Liver (tissue), 9 donors: ENCODE measurements around the gene ATP6V0E2. TPM values are rescaled to one million over a fixed set of nuclear protein-coding genes. Genes with fewer than 3 reads are reported as not detected.

Experiments
- DNase-seq: peaks from one replicate; pipeline ENCODE4 v3.0.0-alpha.2; 2017; ENCODE audit warnings: low spot score
- H3K27ac ChIP-seq, 2 donors: one replicate each; pipeline ENCODE4 v1.7.0; 2013; ENCODE audit warnings: inconsistent platforms in 2 of 2, low read length in 2 of 2, control low read depth in 1 of 2, low read depth in 1 of 2, mild to moderate bottlenecking in 1 of 2
- H3K27me3 ChIP-seq, 4 donors: one replicate each; pipeline versions ENCODE4 v1.6.1 to v1.7.0; 2013; ENCODE audit warnings: low read length in 3 of 4, inconsistent platforms in 1 of 4, mild to moderate bottlenecking in 1 of 4, moderate library complexity in 1 of 4; ENCODE audit not compliant: control insufficient read depth in 4 of 4, insufficient read depth in 4 of 4
- H3K36me3 ChIP-seq, 4 donors: one replicate each; pipeline versions ENCODE4 v1.6.1 to v1.7.0; 2013; ENCODE audit warnings: low read length in 3 of 4, mild to moderate bottlenecking in 3 of 4, low read depth in 1 of 4, moderate library complexity in 1 of 4; ENCODE audit not compliant: control insufficient read depth in 4 of 4, insufficient read depth in 3 of 4
- H3K4me1 ChIP-seq, 4 donors: one replicate each; pipeline versions ENCODE4 v1.6.1 to v1.7.0; 2013; ENCODE audit warnings: low read length in 3 of 4, mild to moderate bottlenecking in 3 of 4, moderate library complexity in 1 of 4; ENCODE audit not compliant: control insufficient read depth in 4 of 4, insufficient read depth in 4 of 4
- H3K4me3 ChIP-seq, 3 donors: one replicate each; pipeline versions ENCODE4 v1.6.1 to v1.7.0; 2013; ENCODE audit warnings: low read length in 3 of 3, control low read depth in 1 of 3, low read depth in 1 of 3, mild to moderate bottlenecking in 1 of 3
- H3K9ac ChIP-seq, 2 donors: one replicate each; pipeline ENCODE4 v1.7.0; 2013; ENCODE audit warnings: low read length in 2 of 2, mild to moderate bottlenecking in 2 of 2, moderate library complexity in 2 of 2, control low read depth in 1 of 2, low read depth in 1 of 2
- H3K9me3 ChIP-seq, 4 donors: one replicate each; pipeline versions ENCODE4 v1.6.1 to v1.7.0; 2013; ENCODE audit warnings: low read length in 3 of 4; ENCODE audit not compliant: control insufficient read depth in 4 of 4
- ATF3 ChIP-seq: IDR thresholded peaks from 2 replicates; pipeline ENCODE4 v1.6.1; 2016; ENCODE audit warnings: antibody characterized with exemption
- EGR1 ChIP-seq, 2 donors: IDR thresholded peaks; 2 replicates each; pipeline ENCODE4 v1.6.1; 2016 to 2018; ENCODE audit warnings: antibody characterized with exemption in 2 of 2, low read depth in 2 of 2
- FOXA2 ChIP-seq: IDR thresholded peaks from 2 replicates; pipeline ENCODE4 v1.6.1; 2016; ENCODE audit warnings: antibody characterized with exemption
- GABPA ChIP-seq, 2 donors: IDR thresholded peaks in 1 of 2; conservative IDR thresholded peaks in 1 of 2; 2 replicates each; pipeline ENCODE4 v1.6.1; 2016; ENCODE audit warnings: antibody characterized with exemption in 2 of 2, mild to moderate bottlenecking in 1 of 2, moderate library complexity in 1 of 2
- HNF4A ChIP-seq, 2 donors: conservative IDR thresholded peaks; 2 replicates each; pipeline ENCODE4 v1.6.1; 2016; ENCODE audit warnings: antibody characterized with exemption in 2 of 2, mild to moderate bottlenecking in 2 of 2
- HNF4G ChIP-seq: IDR thresholded peaks from 2 replicates; pipeline ENCODE4 v1.6.1; 2016; ENCODE audit warnings: antibody characterized with exemption
- JUND ChIP-seq, 2 donors: IDR thresholded peaks; 2 replicates each; pipeline ENCODE4 v1.6.1; 2016; ENCODE audit warnings: antibody characterized with exemption in 2 of 2
- MAX ChIP-seq: IDR thresholded peaks from 2 replicates; pipeline ENCODE4 v1.6.1; 2016; ENCODE audit warnings: antibody characterized with exemption
- NR2F2 ChIP-seq: IDR thresholded peaks from 2 replicates; pipeline ENCODE4 v1.6.1; 2016; ENCODE audit warnings: antibody characterized with exemption
- RAD21 ChIP-seq, 2 donors: IDR thresholded peaks; 2 replicates each; pipeline ENCODE4 v1.6.1; 2016; ENCODE audit warnings: antibody characterized with exemption in 2 of 2, mild to moderate bottlenecking in 2 of 2
- REST ChIP-seq: IDR thresholded peaks from 2 replicates; pipeline ENCODE4 v1.6.1; 2016; ENCODE audit warnings: antibody characterized with exemption, mild to moderate bottlenecking
- RXRA ChIP-seq, 2 donors: IDR thresholded peaks; 2 replicates each; pipeline ENCODE4 v1.6.1; 2017 to 2018; ENCODE audit warnings: antibody characterized with exemption in 2 of 2, mild to moderate bottlenecking in 1 of 2
- SP1 ChIP-seq: IDR thresholded peaks from 2 replicates; pipeline ENCODE4 v1.6.1; 2018; ENCODE audit warnings: antibody characterized with exemption, mild to moderate bottlenecking
- TAF1 ChIP-seq: conservative IDR thresholded peaks from 2 replicates; pipeline ENCODE4 v1.6.1; 2016; ENCODE audit warnings: antibody characterized with exemption, mild to moderate bottlenecking
- YY1 ChIP-seq: IDR thresholded peaks from 2 replicates; pipeline ENCODE4 v1.6.1; 2016; ENCODE audit warnings: antibody characterized with exemption, mild to moderate bottlenecking
- WGBS: extraction: QIAGEN DNeasy Blood & Tissue Kit; methylation state at CpG from one replicate; pipeline ENCODE4 v1.1.7; 2013; 5-methylcytosine and 5-hydroxymethylcytosine counted together
- polyA plus RNA-seq, 2 donors: library from polyadenylated mRNA; stranded (reverse) in 1 of 2; unstranded in 1 of 2; fragments of 200-250 nt in 1 of 2; fragments of >200 nt in 1 of 2; fragmentation: Nextera tagmentation in 1 of 2; extraction: Ambion mirVana in 1 of 2; gene quantifications; one replicate each; pipeline versions ENCODE4 v1.2.1 to v1.2.3, GENCODE V29; 2013 to 2015
- total RNA-seq, 2 donors: library from RNA; depleted of rRNA; stranded (reverse); fragments of >200 nt; gene quantifications; one replicate each; pipeline ENCODE4 v1.2.3, GENCODE V29; 2014
- donor health status: healthy.
- donor health status: healthy.
- donor health status: healthy.
- donor health status: healthy.
- donor health status: healthy.

Gene ATP6V0E2
- total and polyA plus RNA-seq, 4 donors = 9.8 to 77.1 (median 47.5) TPM

GRCh38 chr7:149862156-149862555 is 11.6 kb upstream of the ATP6V0E2 start:
- 95% methylated on average over 18 of the region's 18 CpGs for WGBS

GRCh38 chr7:149863500-149863899 is 10.3 kb upstream of the ATP6V0E2 start:
- no peak for DNase-seq
- Histone ChIP-seq H3K36me3 (peaks cover 3 to 34% (median 6%) of the 10 kb centered on the region in 4 donors), H3K9me3 (no peaks in the 10 kb centered on the region), H3K4me1 (no peaks in the 10 kb centered on the region), H3K9ac (no peak overlapping the region), H3K4me3 (no peak overlapping the region), H3K27ac (no peak overlapping the region), H3K27me3 (no peaks in the 10 kb centered on the region)
- 95% methylated on average over 4 of the region's 4 CpGs for WGBS
- TF ChIP-seq MAX (no peak), JUND (IDR thresholded peaks at IDR 0.05) (no peak), ATF3 (no peak), GABPA (IDR thresholded peaks at IDR 0.05 in 1 of 2, conservative IDR thresholded peaks at IDR 0.05 in 1 of 2) (no peak), SP1 (no peak), REST (no peak), EGR1 (IDR thresholded peaks at IDR 0.05; ENCODE audit: low read depth in 2 of 2) (no peak), HNF4G (no peak), YY1 (no peak), TAF1 (no peak), HNF4A (conservative IDR thresholded peaks at IDR 0.05) (no peak), FOXA2 (no peak), RXRA (IDR thresholded peaks at IDR 0.05) (no peak), NR2F2 (no peak), RAD21 (IDR thresholded peaks at IDR 0.05) (no peak)

More at GRCh38 chr7:149862156-149862555, 11.6 kb upstream of the ATP6V0E2 start:
- no peaks in the 10 kb centered on the region for H3K4me1 ChIP-seq
- H3K36me3 ChIP-seq = peaks cover 3 to 34% (median 6%) of the 10 kb centered on the region in 4 donors
- DNase-seq = no peak
- H3K9ac ChIP-seq = no peak overlapping the region
- H3K27ac ChIP-seq = no peak overlapping the region
- H3K27me3 ChIP-seq = no peaks in the 10 kb centered on the region
- TF ChIP-seq RAD21 (IDR thresholded peaks at IDR 0.05) (no peak), REST (no peak), EGR1 (IDR thresholded peaks at IDR 0.05; ENCODE audit: low read depth in 2 of 2) (no peak), SP1 (no peak), HNF4A (conservative IDR thresholded peaks at IDR 0.05) (no peak), GABPA (IDR thresholded peaks at IDR 0.05 in 1 of 2, conservative IDR thresholded peaks at IDR 0.05 in 1 of 2) (no peak), TAF1 (no peak)
- no peaks in the 10 kb centered on the region for H3K9me3 ChIP-seq
- no peak overlapping the region for H3K4me3 ChIP-seq
